Trophoblast cell (in vitro differentiated cells and primary cell): ENCODE measurements around the gene PEX7.

Experiments used
- DNase-seq, 2 donors: peaks; one replicate each; pipeline ENCODE4 v3.0.0-alpha.2; 2016
- H2AFZ ChIP-seq: 2 replicates; pipeline ENCODE4 v1.6.1; 2013; ENCODE audit warnings: low read length, moderate library complexity, mild to moderate bottlenecking; ENCODE audit not compliant: insufficient read depth, poor library complexity
- H2AK5ac ChIP-seq: 2 replicates; pipeline ENCODE4 v1.6.1; 2013; ENCODE audit warnings: mild to moderate bottlenecking, low read length
- H2BK120ac ChIP-seq: 2 replicates; pipeline ENCODE4 v1.6.1; 2013; ENCODE audit warnings: low read length, mild to moderate bottlenecking, moderate library complexity; ENCODE audit not compliant: insufficient read depth, poor library complexity
- H2BK12ac ChIP-seq: 2 replicates; pipeline ENCODE4 v1.6.1; 2013; ENCODE audit warnings: mild to moderate bottlenecking, low read length, moderate library complexity
- H2BK5ac ChIP-seq: 2 replicates; pipeline ENCODE4 v1.6.1; 2013; ENCODE audit warnings: low read length, low read depth, moderate library complexity, mild to moderate bottlenecking; ENCODE audit not compliant: poor library complexity
- H3K14ac ChIP-seq: 2 replicates; pipeline ENCODE4 v1.6.1; 2013; ENCODE audit warnings: mild to moderate bottlenecking, low read length
- H3K18ac ChIP-seq: 2 replicates; pipeline ENCODE4 v1.6.1; 2013; ENCODE audit warnings: mild to moderate bottlenecking, low read length
- H3K23ac ChIP-seq: 2 replicates; pipeline ENCODE4 v1.6.1; 2013; ENCODE audit warnings: low read length
- H3K27ac ChIP-seq: 2 replicates; pipeline ENCODE4 v1.5.1; 2013; ENCODE audit warnings: low read depth, mild to moderate bottlenecking, inconsistent platforms, low read length, moderate library complexity
- H3K27me3 ChIP-seq: 2 replicates; pipeline ENCODE4 v1.6.1; 2013; ENCODE audit warnings: inconsistent platforms, mild to moderate bottlenecking, low read length, moderate library complexity; ENCODE audit not compliant: insufficient read depth
- H3K36me3 ChIP-seq, 2 experiments: 1 replicate in 1 of 2; 2 replicates in 1 of 2; pipeline ENCODE4 v1.6.1; 2013; ENCODE audit warnings: low read length in 2 of 2, mild to moderate bottlenecking in 2 of 2, moderate library complexity in 1 of 2; ENCODE audit not compliant: insufficient read depth in 2 of 2, control insufficient read depth in 1 of 2
- H3K4ac ChIP-seq: 2 replicates; pipeline ENCODE4 v1.6.1; 2013; ENCODE audit warnings: low read depth, mild to moderate bottlenecking, low read length, moderate library complexity
- H3K4me1 ChIP-seq, 2 experiments: 1 replicate in 1 of 2; 2 replicates in 1 of 2; pipeline ENCODE4 v1.6.1; 2013; ENCODE audit warnings: low read length in 2 of 2, mild to moderate bottlenecking in 2 of 2, moderate library complexity in 1 of 2; ENCODE audit not compliant: insufficient read depth in 2 of 2, control insufficient read depth in 1 of 2
- H3K4me2 ChIP-seq: 2 replicates; pipeline ENCODE4 v1.6.1; 2013; ENCODE audit warnings: inconsistent platforms, mild to moderate bottlenecking, low read length, moderate library complexity
- H3K4me3 ChIP-seq: 2 replicates; pipeline ENCODE4 v1.5.1; 2013; ENCODE audit warnings: mild to moderate bottlenecking, low read depth, low read length, inconsistent platforms
- H3K79me1 ChIP-seq: one replicate; pipeline ENCODE4 v1.6.1; 2013; ENCODE audit warnings: low read length
- H3K79me2 ChIP-seq: 2 replicates; pipeline ENCODE4 v1.6.1; 2013; ENCODE audit warnings: low read length, mild to moderate bottlenecking; ENCODE audit not compliant: control insufficient read depth, insufficient read depth, poor library complexity
- H3K9ac ChIP-seq: 2 replicates; pipeline ENCODE4 v1.6.1; 2013; ENCODE audit warnings: mild to moderate bottlenecking, low read length
- H3K9me3 ChIP-seq: 2 replicates; pipeline ENCODE4 v1.6.1; 2013; ENCODE audit warnings: low read depth, mild to moderate bottlenecking, control low read depth, inconsistent platforms, low read length; ENCODE audit not compliant: insufficient read depth
- H4K12ac ChIP-seq: 2 replicates; pipeline ENCODE4 v1.6.1; 2013; ENCODE audit warnings: low read depth, mild to moderate bottlenecking, low read length, moderate library complexity
- H4K8ac ChIP-seq: 2 replicates; pipeline ENCODE4 v1.6.1; 2013; ENCODE audit warnings: low read depth, mild to moderate bottlenecking, low read length, moderate library complexity
- H4K91ac ChIP-seq: one replicate; pipeline ENCODE4 v1.6.1; 2013; ENCODE audit warnings: low read depth, mild to moderate bottlenecking, low read length, moderate library complexity
- WGBS: extraction: QIAGEN DNeasy Blood & Tissue Kit; methylation state at CpG from one replicate; pipeline ENCODE4 v1.1.7; 2013; ENCODE audit warnings: missing lambda C conversion rate; ENCODE audit not compliant: insufficient read length, insufficient coverage; ENCODE audit errors: extremely low coverage; 5-methylcytosine and 5-hydroxymethylcytosine counted together

The PEX7 gene

GRCh38 chr6:136784271-136784664 lies 38.1 kb upstream of the PEX7 start:
- H3K4me2 ChIP-seq, result no peak overlapping the region
- no peak overlapping the region for H2BK5ac ChIP-seq
- DNase-seq, result no peak
- H4K12ac ChIP-seq, result no peak overlapping the region
- no peak overlapping the region for H4K8ac ChIP-seq
- peaks cover 0 to 5% of the 10 kb centered on the region in 2 experiments for H3K4me1 ChIP-seq
- H3K23ac ChIP-seq, result no peak overlapping the region
- H3K4ac ChIP-seq, result no peak overlapping the region
- no peaks in the 10 kb centered on the region for H3K9me3 ChIP-seq
- no peaks in the 10 kb centered on the region for H3K79me2 ChIP-seq
- H4K91ac ChIP-seq, result no peak overlapping the region
- H3K4me3 ChIP-seq, result no peak overlapping the region
- no peaks in the 10 kb centered on the region for H3K79me1 ChIP-seq
- no peak overlapping the region for H2BK12ac ChIP-seq
- H2BK120ac ChIP-seq, result no peak overlapping the region
- H3K27me3 ChIP-seq, result no peaks in the 10 kb centered on the region
- H3K9ac ChIP-seq, result no peak overlapping the region
- H3K18ac ChIP-seq, result no peak overlapping the region
- no CpG with 5 or more reads among the region's 8 CpGs for WGBS
- no peak overlapping the region for H2AFZ ChIP-seq
- no peak overlapping the region for H3K14ac ChIP-seq
- H3K36me3 ChIP-seq, result no peaks in the 10 kb centered on the region
- no peak overlapping the region for H3K27ac ChIP-seq
- H2AK5ac ChIP-seq, result no peak overlapping the region

DNA sequence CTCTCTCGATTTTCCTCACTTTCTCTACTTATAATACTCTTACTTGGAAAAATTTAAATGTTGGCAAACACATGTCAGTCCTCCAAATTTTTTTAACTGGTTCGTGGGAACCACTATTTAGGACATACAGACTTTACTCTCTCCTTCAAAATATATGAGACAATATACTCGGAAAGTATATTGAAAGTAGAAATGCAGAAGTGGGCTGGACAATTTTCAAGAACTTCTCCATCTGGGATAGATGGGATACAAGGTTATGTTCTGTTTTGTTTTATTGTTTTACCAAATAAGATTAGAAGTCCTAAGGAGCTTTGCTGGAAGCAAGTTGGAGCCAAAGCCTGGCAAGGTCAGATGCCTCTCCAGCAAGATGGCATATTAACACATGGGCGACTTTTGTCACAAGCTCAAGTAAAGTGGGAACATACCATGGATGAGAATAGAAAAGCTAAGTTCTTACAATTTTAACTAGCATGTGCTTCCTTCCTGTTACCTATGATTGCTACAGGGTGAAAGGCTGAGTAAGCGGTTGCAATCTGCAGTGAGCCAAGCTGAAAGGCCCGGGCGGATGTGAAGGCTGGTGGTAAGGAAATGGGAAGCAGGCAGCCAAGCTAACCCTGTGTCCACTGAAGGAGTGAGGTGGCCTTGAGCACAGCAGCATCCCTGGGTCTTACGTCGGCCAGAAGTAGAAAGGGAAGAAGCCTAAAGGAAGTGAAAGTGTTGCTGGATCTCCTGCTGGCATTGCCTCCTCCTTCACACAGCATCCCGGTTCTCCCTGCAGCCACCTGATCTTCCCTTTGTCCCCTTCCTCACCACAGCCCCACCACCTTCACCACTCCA lies 37.3 kb upstream of the PEX7 start:
- Histone ChIP-seq H3K23ac (no peak overlapping the region), H3K4me3 (no peak overlapping the region), H3K14ac (no peak overlapping the region), H2BK12ac (no peak overlapping the region), H3K79me1 (no peaks in the 10 kb centered on the region), H4K8ac (no peak overlapping the region), H2AK5ac (no peak overlapping the region), H3K4ac (no peak overlapping the region), H3K27ac (no peak overlapping the region), H3K9me3 (no peaks in the 10 kb centered on the region), H2BK120ac (no peak overlapping the region), H3K4me2 (no peak overlapping the region), H3K36me3 (no peaks in the 10 kb centered on the region), H3K79me2 (no peaks in the 10 kb centered on the region), H3K4me1 (peaks cover 0 to 5% of the 10 kb centered on the region in 2 experiments), H3K9ac (no peak overlapping the region), H3K27me3 (no peaks in the 10 kb centered on the region), H4K91ac (no peak overlapping the region), H3K18ac (no peak overlapping the region), H2AFZ (no peak overlapping the region), H2BK5ac (no peak overlapping the region), H4K12ac (no peak overlapping the region)
- no CpG with 5 or more reads among the region's 10 CpGs for WGBS
- peak in 1 of 2 donors; percentile 26 for DNase-seq

DNA sequence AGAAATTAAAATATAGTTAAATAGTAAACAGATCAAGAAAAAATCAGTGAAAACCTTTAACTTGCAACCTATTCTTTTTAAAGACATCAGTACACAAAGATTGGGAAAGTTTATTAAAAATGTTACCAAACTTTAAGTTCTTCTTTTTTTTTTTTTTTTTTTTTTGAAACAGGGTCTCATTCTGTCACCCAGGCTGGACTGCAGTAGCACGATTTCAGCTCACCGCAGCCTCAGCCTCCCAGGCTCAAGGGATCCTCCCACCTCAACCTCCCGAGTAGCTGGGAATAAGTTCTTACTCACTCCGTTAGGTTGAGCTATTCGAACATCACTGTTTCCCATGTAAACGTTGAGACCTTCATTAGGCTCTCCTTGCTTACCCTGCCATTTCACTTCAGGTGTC lies 35.7 kb upstream of the PEX7 start:
- Histone ChIP-seq H2AFZ (no peak overlapping the region), H3K79me2 (no peaks in the 10 kb centered on the region), H3K36me3 (no peaks in the 10 kb centered on the region), H3K79me1 (no peaks in the 10 kb centered on the region), H3K23ac (no peak overlapping the region), H3K27ac (no peak overlapping the region), H4K8ac (no peak overlapping the region), H3K9me3 (no peaks in the 10 kb centered on the region), H3K4me2 (no peak overlapping the region), H2BK12ac (no peak overlapping the region), H3K4me3 (no peak overlapping the region), H2AK5ac (no peak overlapping the region), H3K9ac (no peak overlapping the region), H4K12ac (no peak overlapping the region), H2BK5ac (no peak overlapping the region), H3K4ac (no peak overlapping the region), H4K91ac (no peak overlapping the region), H3K14ac (no peak overlapping the region), H2BK120ac (no peak overlapping the region), H3K4me1 (peaks cover 0 to 8% of the 10 kb centered on the region in 2 experiments), H3K18ac (no peak overlapping the region), H3K27me3 (no peaks in the 10 kb centered on the region)
- DNase-seq, result no peak
- no CpG with 5 or more reads among the region's 6 CpGs for WGBS

GRCh38 chr6:136787726-136788068 lies 34.7 kb upstream of the PEX7 start:
- WGBS, result no CpG with 5 or more reads among the region's 4 CpGs
- H3K14ac ChIP-seq, result no peak overlapping the region
- no peak overlapping the region for H4K12ac ChIP-seq
- no peak overlapping the region for H3K27ac ChIP-seq
- no peak overlapping the region for H2BK120ac ChIP-seq
- peaks cover 0 to 11% of the 10 kb centered on the region in 2 experiments for H3K4me1 ChIP-seq
- no peak overlapping the region for H2AFZ ChIP-seq
- DNase-seq, result no peak
- H3K9me3 ChIP-seq, result no peaks in the 10 kb centered on the region
- peaks cover 2% of the 10 kb centered on the region for H3K79me2 ChIP-seq
- H2AK5ac ChIP-seq, result no peak overlapping the region
- H3K9ac ChIP-seq, result no peak overlapping the region
- no peak overlapping the region for H4K8ac ChIP-seq
- H3K27me3 ChIP-seq, result no peaks in the 10 kb centered on the region
- no peak overlapping the region for H2BK5ac ChIP-seq
- no peak overlapping the region for H3K4ac ChIP-seq
- no peak overlapping the region for H4K91ac ChIP-seq
- H3K18ac ChIP-seq, result no peak overlapping the region
- no peaks in the 10 kb centered on the region for H3K36me3 ChIP-seq
- no peak overlapping the region for H3K4me2 ChIP-seq
- H3K79me1 ChIP-seq, result peaks cover 2% of the 10 kb centered on the region
- no peak overlapping the region for H3K23ac ChIP-seq
- H3K4me3 ChIP-seq, result no peak overlapping the region
- no peak overlapping the region for H2BK12ac ChIP-seq
